HL-60/S4 treated with retinoic acid at 250 ng/mL for 4 days and 3 days (cell line): ENCODE measurements around the gene HNRNPUL1.
"Not testable (repeated sequence)": the region's sequence is repeated elsewhere in the genome, so short reads cannot be mapped to it uniquely, and the experiment has no call there.

Experiments
- in situ Hi-C: fragments of 300-500 bp; cut with MboI; formaldehyde crosslinking; loops from 2 replicates; pipeline ENCODE4 v1.7.0; 2022; ENCODE audit warnings: low sequenced_read_pairs

The HNRNPUL1 gene

DNA sequence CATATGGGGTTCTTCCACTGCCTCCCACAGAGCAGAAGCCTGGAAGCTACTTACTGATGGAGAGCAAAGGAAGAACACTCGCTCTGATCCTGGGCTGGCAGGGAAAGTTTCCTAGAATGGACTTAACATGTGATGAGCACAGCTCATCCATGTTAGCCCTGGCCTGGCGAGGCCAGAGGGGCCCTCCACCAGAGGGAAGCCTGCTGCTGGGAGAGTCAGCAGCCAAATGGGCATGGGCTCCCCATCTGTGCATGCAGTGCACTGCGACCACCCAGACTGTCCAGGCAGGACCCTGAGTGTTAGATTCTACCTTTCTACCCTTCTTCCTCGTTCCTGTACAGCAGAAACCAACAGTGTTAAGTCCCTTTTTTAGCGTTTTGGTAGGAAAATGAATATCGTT is 8.9 kb downstream of the HNRNPUL1 start:
- in situ Hi-C loops = no loop called here

DNA sequence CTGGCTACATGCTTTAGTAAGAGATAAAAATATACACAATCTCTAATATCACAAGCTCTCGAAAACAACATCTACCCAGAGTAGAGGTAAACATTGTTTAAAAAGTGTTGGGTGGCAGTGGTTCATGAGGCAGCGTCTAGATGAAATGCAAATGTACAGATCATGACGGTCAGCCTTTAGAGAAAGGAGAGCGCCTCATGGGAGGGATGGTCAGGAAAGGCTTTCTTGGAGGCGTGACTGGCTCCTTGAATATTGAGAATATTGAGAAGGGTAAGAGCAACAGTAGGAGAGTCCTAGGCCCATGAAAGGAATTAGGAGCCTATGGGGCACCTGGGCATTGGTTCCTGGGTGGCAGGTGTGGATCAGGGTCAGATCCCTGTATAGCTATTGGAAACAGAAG is 10.6 kb downstream of the HNRNPUL1 start:
- in situ Hi-C loops = no loop called here

DNA sequence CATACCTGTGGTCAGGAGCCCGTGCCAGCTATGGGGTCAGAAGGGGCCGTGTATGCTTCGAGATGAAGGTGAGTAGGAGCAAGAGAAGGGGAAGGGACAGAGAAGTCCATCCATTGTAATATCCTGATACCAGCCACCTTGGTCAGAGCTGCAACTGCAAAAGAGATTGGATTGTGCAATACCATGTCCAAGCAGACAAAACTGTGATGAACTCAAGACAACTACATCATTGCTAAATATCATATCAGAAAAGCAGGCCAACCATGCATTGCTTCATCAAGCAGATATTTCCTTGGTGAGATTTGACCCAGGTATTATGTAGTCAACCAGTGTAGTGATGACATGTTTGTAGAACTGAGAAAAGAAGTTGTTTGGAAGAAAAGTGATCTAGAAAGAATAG is 12.1 kb downstream of the HNRNPUL1 start:
- in situ Hi-C loops = no loop called here

DNA sequence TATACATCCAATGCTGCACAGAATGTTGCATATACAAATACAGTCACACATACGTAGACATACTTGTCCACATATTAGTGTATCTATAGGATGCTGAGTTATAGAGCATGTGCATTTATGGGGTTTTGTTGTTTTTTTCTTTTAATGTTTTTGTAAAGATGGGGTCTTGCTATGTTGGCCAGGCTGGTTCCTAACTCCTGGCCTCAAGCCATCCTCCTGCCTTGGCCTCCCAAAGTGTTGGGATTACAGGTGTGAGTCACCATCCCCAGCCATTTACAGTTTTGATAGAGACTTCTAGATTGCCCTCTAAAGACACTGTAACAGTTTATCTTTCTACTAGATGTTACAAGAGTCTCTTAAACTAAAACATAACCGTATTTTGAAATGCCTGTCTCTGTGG is 14.3 kb downstream of the HNRNPUL1 start:
- in situ Hi-C loops = no loop called here

DNA sequence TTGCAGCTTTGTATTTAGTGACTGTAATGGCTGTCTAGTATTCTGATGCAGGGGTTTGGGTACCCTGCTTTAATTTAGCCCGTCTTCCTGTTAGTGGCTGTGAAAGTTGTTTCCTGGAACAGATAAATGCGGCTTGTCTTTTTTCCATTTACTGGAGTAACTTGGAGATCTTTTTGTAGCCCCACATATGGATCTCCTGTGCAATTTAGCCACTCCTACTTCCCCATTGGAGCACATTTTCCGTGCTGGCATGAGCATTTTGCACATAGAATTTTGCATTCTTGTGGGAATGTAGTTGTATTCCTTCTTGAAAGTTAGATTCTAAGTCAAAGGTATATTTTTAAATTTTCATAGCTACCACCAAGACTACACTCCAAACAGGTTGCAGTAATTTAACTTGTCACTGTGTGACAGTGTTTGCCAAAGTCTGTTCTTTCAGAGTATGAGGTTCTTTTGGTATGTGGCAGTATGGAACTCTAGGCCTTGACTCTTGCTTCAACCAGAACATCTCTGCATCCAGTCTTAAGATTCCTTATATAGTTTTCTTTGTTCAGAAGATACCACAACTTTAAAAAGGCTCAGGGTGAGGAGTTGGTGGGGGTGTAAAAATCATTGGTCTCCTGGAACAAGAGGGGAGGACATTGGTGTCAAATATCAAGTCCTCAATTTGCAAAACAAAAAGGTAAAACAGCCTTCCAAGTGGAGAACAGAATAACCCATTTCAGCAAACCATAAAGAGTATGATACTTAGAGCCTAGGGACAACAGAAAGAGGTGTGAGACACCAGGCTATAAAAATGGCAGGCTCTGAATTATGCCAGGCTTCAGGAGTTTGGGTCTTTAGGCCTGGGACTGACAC is 24.7 kb downstream of the HNRNPUL1 start:
- in situ Hi-C loops = no loop called here

DNA sequence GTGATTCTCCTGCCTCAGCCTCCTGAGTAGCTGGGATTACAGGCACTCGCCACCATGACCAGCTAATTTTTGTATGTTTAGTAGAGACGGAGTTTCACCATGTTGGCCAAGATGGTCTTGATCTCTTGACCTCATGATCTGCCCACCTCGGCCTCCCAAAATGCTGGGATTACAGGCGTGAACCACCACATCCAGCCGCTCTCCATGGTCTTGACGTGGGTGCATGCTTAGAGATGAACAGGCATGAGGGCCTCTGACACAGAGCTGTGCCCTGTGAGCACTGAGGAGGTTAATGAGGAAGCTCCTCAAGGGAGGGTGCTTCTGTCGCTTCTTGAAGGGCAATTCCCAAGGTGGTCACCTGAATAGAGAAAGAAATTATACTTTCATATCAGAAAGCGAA is 25.6 kb downstream of the HNRNPUL1 start:
- in situ Hi-C loops = not testable (repeated sequence)

DNA sequence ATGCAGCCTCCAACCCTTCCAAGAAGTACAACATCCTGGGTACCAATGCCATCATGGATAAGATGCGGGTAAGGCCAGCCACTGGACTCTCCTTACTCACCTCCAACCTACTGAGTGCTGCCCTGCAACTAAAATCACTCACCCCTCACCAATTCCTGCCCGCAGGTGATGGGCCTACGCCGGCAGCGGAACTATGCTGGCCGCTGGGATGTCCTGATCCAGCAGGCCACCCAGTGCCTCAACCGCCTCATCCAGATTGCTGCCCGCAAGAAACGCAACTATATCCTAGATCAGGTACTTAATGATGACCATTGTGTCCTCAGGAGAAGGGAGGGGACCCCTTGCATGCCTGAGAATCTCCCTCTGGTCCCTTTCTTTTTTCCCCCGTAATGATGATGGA is 30.2 kb downstream of the HNRNPUL1 start:
- in situ Hi-C loops = no loop called here

DNA sequence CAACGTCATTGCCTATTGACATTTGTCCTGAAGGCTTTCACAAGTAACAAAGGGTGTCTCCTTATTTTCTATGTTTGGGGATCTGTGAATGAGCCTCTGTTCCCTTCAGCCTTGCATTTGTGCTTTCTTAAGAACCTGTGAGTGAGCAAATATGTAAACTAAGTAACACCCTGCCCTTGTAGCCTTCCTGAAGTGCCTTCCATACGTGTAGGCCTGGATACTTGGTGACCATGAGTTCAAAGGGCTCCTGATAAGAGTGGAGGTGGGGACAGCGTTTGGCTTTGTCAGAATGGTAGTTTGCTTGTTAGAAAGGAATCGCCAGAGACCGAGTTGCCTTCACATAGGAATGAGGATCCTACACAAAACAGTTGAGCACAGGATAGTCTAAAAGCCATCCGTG is 31.3 kb downstream of the HNRNPUL1 start:
- in situ Hi-C loops = no loop called here

DNA sequence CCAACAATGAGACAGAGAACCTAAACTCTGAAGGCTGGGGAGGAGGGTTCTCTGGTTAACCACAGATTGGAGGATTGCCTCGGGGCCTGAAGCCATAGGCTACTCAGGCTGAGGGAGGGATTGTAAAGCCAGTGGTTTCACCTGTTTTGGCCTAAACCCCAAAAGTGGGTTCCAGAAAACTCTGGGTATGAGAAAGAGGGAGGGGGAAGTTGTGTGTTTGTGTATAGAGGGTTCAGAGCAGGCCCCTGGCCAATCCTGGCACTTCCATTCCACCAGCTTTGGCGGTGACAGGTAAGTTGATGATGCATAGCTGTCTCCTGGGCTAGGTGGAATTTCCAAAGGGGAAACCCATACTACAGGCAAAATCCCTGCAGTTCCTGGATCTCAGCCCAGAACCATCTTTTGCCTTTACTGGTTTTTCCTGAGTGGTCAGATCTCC is 32.3 kb downstream of the HNRNPUL1 start:
- in situ Hi-C loops = no loop called here

DNA sequence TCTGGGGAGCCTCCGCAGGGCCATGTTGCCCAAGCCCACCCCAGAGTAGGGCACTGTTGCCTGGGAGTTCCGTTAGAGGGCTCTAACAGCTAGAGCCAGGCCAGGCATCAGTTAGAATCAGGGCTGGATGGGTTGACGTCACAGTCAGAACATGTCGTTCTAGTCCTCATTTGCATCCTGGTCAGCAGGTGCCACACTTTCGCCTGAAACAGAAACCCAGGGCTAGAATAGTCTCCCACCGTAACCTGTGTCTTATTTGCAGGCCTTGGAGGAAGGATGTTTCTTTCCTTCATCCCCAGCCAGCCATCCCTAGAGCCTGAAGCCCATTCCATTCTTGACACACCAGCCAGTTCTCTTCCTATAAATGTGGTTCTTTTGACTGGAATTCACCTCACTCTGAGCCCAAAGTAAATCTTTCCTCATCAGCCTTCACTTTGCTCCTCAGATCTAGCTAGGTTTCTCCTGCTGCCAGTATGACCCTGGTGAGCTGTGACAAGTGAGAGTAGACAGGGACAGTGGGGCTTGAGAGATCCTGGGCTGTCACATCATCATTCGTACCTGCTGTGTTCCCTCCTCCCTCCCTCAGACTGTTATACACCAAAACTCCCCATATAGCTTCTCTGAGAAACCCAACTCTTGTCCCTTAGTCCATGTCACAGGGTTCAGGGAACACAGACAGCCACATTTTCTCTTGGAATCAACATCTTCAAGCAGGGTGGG is 33.6 kb downstream of the HNRNPUL1 start:
- in situ Hi-C loops = no loop called here

DNA sequence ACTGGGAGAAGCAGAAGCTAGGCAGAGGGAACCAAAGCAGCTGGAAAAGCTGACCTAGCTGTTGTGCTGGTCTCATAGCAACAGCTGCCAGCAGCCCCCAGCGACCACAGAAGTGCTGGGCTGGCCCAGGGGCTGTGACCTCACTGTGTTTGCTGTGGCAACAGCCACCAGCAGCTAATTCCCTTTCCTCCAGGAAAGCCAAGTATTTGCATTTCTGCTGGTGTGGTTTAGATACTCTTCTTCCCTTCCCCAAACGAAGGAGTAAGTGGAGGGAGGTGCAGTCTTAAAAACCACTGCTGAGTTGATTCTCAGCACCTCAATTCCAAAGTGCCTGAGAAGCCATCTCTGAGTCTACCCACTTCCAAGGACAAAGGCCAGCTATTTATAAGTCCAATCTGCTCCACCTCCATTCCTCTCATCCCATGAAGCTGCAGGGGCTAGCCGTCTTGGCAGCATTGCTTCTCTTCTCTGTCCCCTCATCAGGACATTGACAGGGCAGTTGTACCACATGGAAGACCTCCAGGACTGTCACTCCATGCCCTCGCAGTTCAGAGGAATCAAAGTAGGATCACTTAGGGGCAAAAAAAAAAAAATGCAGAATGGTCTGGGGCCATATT is 34.3 kb downstream of the HNRNPUL1 start:
- in situ Hi-C loops = no loop called here

DNA sequence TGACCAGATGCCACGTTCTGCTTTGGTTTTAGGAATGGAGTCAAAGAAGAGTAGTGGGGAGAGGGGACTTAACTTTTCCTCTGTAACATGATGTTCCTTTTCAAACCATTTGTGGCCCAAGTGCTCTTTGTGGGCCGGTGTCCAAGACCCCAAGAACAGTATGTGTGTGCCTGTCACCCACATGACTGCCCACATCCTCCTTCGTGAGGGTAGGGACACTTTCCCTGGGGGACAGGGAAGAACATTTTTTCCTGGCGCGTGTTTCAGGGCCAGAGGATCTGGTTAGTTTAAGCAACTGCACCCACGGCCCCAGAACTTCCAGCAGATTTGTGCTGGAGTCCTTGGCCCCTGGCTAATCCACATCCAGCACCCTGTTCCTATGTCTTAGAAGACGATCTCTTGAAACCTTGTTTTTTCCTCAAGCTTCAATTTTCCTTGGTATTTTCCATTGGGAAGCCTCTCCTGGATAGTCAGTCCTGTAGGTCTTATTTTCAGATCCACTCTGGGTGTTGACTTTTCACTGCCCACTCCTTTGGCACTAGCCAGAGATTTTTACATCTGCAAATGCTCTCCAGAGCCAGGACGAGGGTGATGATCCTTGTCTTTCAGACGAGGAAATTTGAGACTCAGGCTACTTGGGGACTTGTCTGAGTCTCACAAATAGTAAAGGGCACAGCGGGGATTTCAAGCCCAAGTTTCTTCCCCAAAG is 35.0 kb downstream of the HNRNPUL1 start:
- in situ Hi-C loops = no loop called here

DNA sequence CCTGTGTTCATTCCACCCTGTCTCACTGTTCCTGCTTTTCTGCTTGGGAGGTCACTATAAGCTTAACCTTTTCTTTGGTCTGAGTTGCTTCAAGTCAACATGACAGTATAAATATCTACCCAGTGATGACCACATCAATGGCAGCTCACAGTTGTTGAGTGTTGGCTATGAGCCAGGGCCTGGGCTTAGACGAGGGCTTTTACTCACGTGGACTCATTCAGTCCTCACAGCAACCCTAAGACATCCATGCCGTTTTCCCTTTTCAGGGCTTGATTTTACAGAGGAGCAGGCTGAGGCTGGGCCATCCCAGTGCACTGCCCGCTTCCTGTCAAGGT is 35.5 kb downstream of the HNRNPUL1 start:
- in situ Hi-C loops = no loop called here

DNA sequence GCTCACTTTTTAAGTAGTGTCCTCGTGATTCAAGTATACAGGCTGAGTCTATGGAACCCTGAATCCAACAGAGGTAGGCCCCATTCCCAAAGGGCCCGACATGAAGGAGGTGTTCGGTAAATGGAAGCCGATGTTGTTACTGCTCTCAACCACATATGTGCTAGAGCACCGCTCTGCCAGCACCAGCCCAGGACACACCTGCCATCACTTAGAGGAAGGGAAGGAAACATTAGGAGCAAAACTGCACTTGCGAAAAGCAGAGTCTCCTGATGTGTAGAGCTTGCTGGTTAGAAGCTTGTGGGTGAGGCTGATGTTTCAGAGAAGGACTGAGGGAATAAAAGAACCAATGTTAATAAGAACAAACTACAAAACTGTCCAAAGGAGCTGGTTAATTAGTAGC is 36.4 kb downstream of the HNRNPUL1 start:
- in situ Hi-C loops = no loop called here

DNA sequence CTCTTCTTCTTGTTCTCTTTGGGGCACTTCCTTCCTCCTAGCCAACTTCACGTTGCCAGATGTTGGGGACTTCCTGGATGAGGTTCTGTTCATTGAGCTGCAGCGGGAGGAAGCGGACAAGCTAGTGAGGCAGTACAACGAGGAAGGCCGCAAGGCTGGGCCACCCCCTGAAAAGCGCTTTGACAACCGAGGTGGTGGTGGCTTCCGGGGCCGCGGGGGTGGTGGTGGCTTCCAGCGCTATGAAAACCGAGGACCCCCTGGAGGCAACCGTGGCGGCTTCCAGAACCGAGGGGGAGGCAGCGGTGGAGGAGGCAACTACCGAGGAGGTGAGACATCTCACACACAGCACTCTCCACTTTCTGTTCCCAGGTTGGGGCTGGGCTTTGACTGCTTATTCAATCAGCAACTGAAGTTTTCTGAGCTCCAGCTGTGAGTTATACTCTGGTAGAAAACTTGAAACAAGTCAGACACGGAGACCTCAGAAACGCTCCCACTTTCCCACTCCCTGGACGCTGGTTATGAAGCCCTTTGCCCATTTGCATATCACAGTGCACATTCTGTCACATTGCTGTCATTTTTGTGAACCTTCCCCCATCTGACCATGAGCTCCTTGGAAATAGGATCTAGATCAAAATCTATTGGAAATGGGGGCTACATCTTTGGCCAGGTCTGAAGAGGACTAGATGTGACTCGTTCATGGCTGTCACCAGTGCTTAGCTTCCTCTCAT is 38.6 kb downstream of the HNRNPUL1 start:
- in situ Hi-C loops = no loop called here

DNA sequence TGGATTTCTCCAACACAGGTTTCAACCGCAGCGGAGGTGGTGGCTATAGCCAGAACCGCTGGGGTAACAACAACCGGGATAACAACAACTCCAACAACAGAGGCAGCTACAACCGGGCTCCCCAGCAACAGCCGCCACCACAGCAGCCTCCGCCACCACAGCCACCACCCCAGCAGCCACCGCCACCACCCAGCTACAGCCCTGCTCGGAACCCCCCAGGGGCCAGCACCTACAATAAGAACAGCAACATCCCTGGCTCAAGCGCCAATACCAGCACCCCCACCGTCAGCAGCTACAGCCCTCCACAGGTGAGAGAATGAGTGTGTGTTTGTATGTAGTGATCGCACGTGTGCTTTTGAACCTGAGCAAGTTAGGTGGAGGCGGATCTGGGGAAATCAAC is 39.8 kb downstream of the HNRNPUL1 start:
- in situ Hi-C loops = no loop called here

DNA sequence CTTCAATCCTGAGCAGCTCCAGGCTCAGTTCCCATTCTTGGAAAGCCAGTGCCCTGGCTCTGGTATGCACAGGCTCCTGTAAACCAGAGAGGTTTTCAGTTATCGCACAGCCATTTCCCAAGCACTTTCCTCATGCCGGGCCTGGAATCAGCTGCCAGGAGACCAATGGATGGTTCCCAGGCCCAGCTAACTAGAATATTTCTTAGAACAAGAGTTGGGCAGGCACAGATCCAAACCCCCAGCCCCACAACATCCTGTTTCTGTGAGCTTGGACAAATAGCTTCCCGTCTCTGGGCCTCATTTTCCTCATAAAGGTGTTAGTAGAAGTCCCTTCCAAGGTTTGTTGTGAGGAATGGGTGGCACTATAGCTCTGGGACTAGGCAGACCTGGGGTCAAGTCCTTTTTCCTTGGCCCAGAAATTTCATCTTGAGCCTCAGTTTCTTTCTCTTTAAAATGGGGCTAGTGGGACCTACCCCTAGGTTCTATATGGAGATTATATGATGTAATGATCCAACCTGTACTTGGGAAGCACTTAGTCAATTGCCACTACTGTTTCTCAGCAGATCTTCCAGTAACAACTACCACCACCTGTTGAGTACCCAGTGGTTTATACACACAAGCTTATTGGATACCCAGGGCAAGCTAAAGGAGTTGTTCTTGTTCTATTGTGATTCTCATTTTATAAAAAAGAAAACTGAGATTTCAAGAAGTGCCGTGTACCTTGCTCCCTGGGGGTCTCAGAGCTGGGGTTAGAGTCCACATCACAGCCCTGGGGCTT is 40.7 kb downstream of the HNRNPUL1 start:
- in situ Hi-C loops = no loop called here

DNA sequence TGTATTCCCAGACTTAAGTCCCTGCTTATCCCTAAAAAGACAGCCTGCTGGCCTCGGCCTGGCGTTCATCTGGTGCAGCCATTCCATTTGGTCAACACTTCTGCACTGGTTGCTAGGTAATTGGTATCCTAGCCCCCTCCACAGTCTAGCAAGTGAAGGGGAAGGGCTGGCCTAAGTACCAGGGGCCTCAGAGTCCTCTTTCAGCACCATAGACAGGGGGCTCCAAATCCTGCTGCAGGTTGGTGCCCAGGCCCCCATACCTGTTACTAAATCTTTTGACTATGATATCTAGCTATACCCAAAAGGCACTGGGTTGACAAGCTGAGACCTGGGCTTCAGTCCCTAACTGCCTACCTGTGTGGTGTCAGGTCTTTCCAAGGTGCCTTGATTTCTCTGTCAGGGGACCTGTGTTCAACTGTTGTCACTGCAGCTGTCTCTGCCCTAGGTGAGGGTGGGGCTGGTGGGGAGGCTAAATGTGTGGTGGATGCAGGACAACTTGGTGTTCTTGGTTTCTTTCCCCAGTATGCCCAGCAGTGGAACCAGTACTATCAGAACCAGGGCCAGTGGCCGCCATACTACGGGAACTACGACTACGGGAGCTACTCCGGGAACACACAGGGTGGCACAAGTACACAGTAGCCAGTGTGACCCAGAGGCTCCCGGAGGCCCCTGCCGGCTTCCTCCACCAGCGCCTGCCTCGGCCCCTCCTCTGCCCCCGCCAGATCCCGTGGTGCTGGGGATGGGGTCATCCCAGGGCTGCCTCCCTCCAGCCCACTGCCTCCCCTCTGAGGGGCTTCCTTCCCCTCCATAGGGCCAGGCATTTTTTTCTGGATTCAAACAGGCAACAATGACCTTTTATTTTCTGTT is 42.0 kb downstream of the HNRNPUL1 start:
- in situ Hi-C loops = no loop called here
